HUES64 (cell line): ENCODE results near the gene AJAP1.
"Not testable (repeated sequence)": the region's sequence is repeated elsewhere in the genome, so short reads cannot be mapped to it uniquely, and the experiment has no call there.

Experiments
- H3K27ac ChIP-seq: 2 replicates; pipeline ENCODE4 v1.7.0; 2013; ENCODE audit warnings: low read depth, low read length, inconsistent platforms
- H3K27me3 ChIP-seq: 2 replicates; pipeline ENCODE4 v1.6.1; 2013; ENCODE audit warnings: mild to moderate bottlenecking, low read length; ENCODE audit not compliant: insufficient read depth
- H3K36me3 ChIP-seq: 2 replicates; pipeline ENCODE4 v1.6.1; 2013; ENCODE audit warnings: mild to moderate bottlenecking, low read length; ENCODE audit not compliant: insufficient read depth
- H3K4me1 ChIP-seq: 2 replicates; pipeline ENCODE4 v1.6.1; 2013; ENCODE audit warnings: mild to moderate bottlenecking, low read length, moderate library complexity; ENCODE audit not compliant: insufficient read depth
- H3K4me3 ChIP-seq: 2 replicates; pipeline ENCODE4 v1.5.1; 2013; ENCODE audit warnings: mild to moderate bottlenecking, low read length, moderate library complexity
- H3K9ac ChIP-seq: 2 replicates; pipeline ENCODE4 v1.6.1; 2013; ENCODE audit warnings: mild to moderate bottlenecking, low read depth, low read length
- H3K9me3 ChIP-seq: 2 replicates; pipeline ENCODE4 v1.6.1; 2013; ENCODE audit warnings: low read depth, low read length; ENCODE audit not compliant: insufficient read depth
- WGBS: fragments of 150-250, 120-280 bp; methylation state at CpG from one replicate; pipeline ENCODE4 v1.1.7; 2013; ENCODE audit warnings: missing lambda C conversion rate; 5-methylcytosine and 5-hydroxymethylcytosine counted together

AJAP1 gene

DNA sequence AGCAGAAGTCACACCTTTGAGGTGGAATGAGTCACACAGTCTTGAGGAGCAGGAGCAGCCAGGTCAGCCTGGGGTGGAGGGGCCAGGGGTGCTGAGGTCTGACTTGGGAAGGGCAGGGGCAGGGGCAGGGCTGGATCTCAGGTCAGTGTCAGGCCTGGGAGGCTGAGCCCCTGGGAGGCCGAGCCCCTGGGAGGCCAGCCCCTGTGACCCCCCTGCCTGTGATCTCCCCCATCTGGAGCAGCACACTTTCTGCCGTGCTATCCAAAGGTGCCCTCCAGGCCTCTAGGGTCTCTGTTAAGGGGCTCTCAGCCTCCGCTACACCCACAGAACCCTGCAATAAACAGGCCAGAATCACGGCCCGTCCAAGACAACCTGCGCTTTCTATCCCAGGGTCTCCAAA lies 36.9 kb upstream of the AJAP1 start:
- Histone ChIP-seq H3K9ac (no peak overlapping the region), H3K4me1 (no peaks in the 10 kb centered on the region)
- WGBS: 91% methylated on average over 6 of the region's 6 CpGs

DNA sequence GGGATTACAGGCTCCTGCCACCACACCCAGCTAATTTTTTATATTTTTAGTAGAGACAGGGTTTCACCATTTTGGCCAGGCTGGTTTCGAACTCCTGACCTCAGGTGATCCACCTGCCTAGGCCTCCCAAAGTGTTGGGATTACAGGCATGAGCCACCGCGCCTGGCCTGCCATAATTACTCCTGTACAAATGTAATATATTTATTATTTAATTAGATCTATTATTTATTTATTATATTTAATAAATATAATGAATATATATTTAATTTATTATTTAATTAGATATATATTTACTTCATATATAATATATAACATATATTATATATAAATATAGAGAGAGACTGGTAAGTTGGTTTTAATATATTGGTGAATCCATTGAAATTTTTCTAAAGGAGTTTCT lies 35.6 kb upstream of the AJAP1 start:
- H3K36me3 ChIP-seq, H3K9ac ChIP-seq, H3K4me3 ChIP-seq, H3K27ac ChIP-seq, H3K9me3 ChIP-seq, H3K27me3 ChIP-seq, H3K4me1 ChIP-seq: not testable (repeated sequence)
- 94% methylated on average over 1 of the region's 3 CpGs for WGBS

More for the DNA sequence above, 36.9 kb upstream of the AJAP1 start:
- no peaks in the 10 kb centered on the region for H3K27me3 ChIP-seq
- H3K27ac ChIP-seq: no peak overlapping the region
- no peaks in the 10 kb centered on the region for H3K9me3 ChIP-seq
- no peak overlapping the region for H3K4me3 ChIP-seq
- H3K36me3 ChIP-seq: no peaks in the 10 kb centered on the region

DNA sequence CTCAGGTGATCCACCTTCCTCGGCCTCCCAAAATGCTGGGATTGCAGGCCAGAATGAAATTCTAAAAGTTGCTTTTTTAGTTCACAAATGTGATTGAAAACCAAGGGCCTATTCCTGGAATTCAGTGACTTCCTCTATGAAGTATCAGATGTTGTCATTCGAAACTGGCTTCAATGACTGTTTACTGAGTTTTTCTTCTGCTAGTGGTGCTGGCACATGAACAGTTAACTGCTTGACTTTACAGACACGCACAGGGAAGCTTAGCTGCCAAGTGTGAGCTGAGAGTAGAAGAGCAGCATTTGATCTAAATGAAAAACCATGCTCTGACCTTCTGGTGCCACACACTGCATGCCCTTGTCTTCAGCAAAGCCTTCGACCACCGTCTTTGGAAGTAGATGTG lies 32.8 kb upstream of the AJAP1 start:
- no peaks in the 10 kb centered on the region; the same call in 1 of the 2 replicates for H3K27me3 ChIP-seq
- no peak overlapping the region for H3K27ac ChIP-seq
- no peak overlapping the region for H3K4me3 ChIP-seq
- H3K9me3 ChIP-seq: no peaks in the 10 kb centered on the region
- H3K36me3 ChIP-seq: no peaks in the 10 kb centered on the region
- H3K4me1 ChIP-seq: no peaks in the 10 kb centered on the region
- 82% methylated on average over 5 of the region's 5 CpGs for WGBS
- H3K9ac ChIP-seq: no peak overlapping the region

DNA sequence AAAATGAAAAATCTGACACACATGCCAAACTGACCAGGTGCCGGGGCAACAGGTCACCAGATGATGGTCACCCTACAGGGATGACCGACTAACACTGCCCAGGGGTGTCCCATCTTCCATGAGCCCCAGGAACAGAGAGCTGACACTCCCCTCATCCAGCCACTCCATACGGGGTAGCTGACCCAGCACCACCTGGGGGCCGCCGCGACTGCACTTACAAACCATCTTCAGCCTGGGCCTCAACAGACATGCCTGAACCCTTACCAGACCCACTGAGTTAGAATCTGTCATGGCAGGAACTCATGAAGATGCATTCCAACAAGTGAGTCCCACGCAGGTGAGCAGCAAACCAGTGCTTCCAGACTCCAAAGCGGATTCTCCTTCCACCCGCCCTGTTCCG lies 31.6 kb upstream of the AJAP1 start:
- H3K36me3 ChIP-seq: no peaks in the 10 kb centered on the region
- H3K9me3 ChIP-seq: no peaks in the 10 kb centered on the region
- 96% methylated on average over 10 of the region's 10 CpGs for WGBS
- no peak overlapping the region for H3K4me3 ChIP-seq
- H3K9ac ChIP-seq: no peak overlapping the region
- no peaks in the 10 kb centered on the region for H3K4me1 ChIP-seq
- H3K27me3 ChIP-seq: no peaks in the 10 kb centered on the region; the same call in 1 of the 2 replicates
- no peak overlapping the region for H3K27ac ChIP-seq

DNA sequence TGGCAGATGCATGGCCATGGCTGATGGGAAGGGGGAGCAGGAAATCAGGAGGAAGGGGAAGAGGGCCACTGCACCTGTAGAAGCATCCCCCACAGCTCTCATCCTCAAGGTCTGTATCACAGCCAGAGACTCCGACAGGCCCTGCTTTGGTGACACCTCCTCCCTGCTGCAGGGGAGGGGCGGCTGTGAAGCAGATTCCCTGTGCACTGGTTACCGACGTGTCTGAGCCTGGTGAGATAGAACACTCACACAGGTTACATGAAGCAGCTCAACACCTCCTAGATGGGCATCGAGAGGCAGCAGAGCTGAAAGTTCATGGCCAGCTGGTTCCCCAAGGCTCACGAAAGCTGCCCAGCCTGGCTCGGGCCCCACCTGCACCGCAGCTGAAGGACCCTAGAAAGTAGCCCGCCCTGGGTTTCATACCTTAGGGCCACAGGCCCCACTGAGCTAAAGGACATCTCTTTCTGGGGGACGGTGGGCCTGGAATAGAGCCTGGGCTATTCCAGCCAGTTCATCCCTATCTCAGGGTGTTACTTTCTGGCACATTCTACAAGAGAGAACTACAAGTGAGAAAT lies 30.2 kb upstream of the AJAP1 start:
- no peaks in the 10 kb centered on the region for H3K9me3 ChIP-seq
- H3K4me3 ChIP-seq: no peak overlapping the region
- H3K27ac ChIP-seq: no peak overlapping the region
- no peak overlapping the region for H3K9ac ChIP-seq
- H3K36me3 ChIP-seq: no peaks in the 10 kb centered on the region
- H3K27me3 ChIP-seq: no peaks in the 10 kb centered on the region; the same call in 1 of the 2 replicates
- no peaks in the 10 kb centered on the region for H3K4me1 ChIP-seq
- WGBS: 94% methylated on average over 10 of the region's 10 CpGs

DNA sequence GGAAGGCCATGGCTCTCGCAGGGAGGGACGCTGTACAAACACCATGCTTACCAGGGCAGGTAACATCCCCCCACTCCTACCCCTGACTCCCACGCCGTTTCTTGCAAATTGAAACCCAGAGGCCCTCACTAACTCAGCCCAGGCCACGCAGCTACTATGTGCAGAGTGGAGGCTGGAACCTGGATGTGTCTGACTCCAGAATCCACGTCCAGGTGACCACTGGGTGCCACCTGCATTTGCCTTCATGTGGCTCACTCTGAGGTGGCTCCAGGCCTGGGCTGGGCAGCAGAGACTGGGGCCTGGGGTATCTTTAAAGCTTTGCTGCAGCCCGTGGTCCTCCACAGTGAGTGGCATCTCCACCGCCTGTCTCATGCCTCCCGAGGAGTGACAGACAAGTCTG lies 29.6 kb upstream of the AJAP1 start:
- Histone ChIP-seq H3K9me3 (no peaks in the 10 kb centered on the region), H3K27me3 (no peaks in the 10 kb centered on the region; the same call in 1 of the 2 replicates), H3K9ac (no peak overlapping the region), H3K36me3 (no peaks in the 10 kb centered on the region), H3K4me3 (no peak overlapping the region), H3K4me1 (no peaks in the 10 kb centered on the region), H3K27ac (no peak overlapping the region)
- WGBS: 82% methylated on average over 9 of the region's 9 CpGs

DNA sequence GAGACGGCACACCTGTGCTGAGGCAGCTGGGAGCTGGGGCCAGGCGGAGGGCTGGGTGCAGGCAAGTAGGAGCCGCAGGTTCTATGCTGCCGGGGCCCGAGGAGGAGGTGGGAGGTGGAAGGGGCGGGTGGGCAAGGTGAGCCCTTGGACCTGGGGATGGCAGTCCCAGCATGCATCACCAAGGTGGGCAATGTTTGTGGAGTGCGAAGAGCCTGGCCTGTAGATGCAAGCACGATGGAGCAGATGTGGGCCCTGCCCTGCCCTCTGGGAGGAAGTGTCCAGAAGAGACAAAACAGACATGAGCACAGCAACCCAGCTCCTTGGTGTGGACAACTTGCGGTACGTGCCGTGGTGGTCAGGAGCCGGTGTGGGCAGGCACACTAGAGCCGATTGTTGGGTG lies 28.3 kb upstream of the AJAP1 start:
- Histone ChIP-seq H3K9ac (no peak overlapping the region), H3K4me3 (no peak overlapping the region), H3K36me3 (no peaks in the 10 kb centered on the region), H3K4me1 (no peaks in the 10 kb centered on the region), H3K9me3 (no peaks in the 10 kb centered on the region), H3K27ac (no peak overlapping the region), H3K27me3 (no peaks in the 10 kb centered on the region; the same call in 1 of the 2 replicates)
- WGBS: 96% methylated on average over 13 of the region's 13 CpGs

DNA sequence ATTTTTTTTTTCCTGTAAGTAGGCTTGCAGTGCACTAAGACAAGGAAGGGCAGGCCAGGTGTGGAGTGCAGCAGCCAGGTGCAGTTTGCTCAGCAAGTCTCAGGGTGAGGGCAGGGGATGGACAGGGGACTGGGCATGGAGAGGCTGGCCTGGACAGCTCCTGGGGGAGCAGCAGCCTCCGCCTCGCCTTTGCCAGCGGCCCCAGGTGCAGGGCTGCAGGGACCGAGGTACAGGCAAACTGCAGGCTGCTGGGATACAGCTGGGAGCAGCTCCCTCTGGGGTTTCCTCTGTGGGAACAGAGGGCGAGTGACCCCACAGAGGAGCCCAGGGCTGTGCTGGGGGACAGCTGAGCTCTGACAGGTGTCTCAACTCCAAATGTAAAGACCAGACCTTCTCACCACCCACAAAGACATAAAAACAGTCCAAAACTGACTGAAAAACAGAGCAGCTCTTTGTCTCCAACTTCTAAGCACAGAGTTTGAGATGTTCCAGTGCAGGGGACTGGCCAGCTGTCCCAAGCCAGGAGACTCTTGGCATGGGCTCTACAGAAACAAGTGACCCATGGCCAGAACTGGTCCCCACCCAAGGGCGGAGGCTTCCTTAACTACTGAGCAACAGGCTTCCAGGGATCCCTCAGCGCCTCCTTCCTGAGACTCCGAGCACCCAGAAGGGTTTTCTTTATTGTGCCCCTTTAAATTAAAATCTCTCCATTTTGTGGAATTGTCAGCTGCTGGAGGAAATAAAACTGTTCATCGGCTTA lies 27.7 kb upstream of the AJAP1 start:
- 93% methylated on average over 9 of the region's 9 CpGs for WGBS

DNA sequence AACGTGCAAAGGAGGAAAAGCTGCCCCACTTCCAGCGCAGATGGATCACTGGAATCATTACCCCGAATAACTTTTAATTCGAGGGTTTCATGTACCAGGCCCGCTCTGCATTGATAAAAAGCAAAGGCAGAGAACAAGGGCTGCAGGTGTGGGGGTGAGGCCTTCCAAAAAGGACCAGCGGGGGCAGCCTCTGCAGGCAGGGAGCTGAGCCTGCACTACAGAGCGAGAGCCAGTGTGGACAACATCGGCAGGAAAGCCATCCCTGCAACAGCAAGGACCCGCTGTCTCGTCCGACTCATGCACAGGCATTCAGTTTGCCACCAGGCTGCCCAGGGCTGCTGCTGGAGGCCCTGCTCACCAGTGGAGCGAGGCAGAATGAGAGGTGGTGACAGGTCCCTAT lies 27.1 kb upstream of the AJAP1 start:
- Histone ChIP-seq H3K9me3 (no peaks in the 10 kb centered on the region), H3K9ac (no peak overlapping the region), H3K4me3 (no peak overlapping the region), H3K27ac (no peak overlapping the region), H3K27me3 (no peaks in the 10 kb centered on the region; the same call in 1 of the 2 replicates), H3K4me1 (no peaks in the 10 kb centered on the region), H3K36me3 (no peaks in the 10 kb centered on the region)
- 87% methylated on average over 12 of the region's 12 CpGs for WGBS

More for the DNA sequence above, 27.7 kb upstream of the AJAP1 start:
- H3K4me1 ChIP-seq: no peaks in the 10 kb centered on the region
- H3K27me3 ChIP-seq: no peaks in the 10 kb centered on the region; the same call in 1 of the 2 replicates
- no peaks in the 10 kb centered on the region for H3K36me3 ChIP-seq
- no peak overlapping the region for H3K4me3 ChIP-seq
- H3K9me3 ChIP-seq: no peaks in the 10 kb centered on the region
- no peak overlapping the region for H3K9ac ChIP-seq
- H3K27ac ChIP-seq: no peak overlapping the region

DNA sequence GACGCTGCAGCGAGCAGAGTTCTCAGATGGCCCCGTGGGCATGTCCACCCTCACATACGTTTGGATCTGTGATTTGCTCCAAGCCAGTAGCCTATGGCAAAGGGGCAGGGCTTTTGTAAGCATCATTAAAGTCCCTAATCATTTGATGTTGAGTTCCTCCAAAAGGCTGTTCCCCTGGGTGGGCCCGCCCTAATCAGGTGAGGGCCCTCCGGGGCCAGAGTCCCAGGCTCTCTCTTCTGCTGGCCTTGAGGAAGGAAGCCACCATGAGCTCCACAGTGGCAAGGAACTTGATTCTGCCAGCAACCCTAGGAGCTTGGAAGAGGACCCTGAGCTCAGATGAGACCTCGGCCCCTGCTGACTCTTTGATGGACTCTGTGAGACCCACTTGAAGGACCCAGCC lies 25.4 kb upstream of the AJAP1 start:
- Histone ChIP-seq H3K27ac (no peak overlapping the region), H3K4me3 (no peak overlapping the region), H3K9ac (no peak overlapping the region), H3K9me3 (no peaks in the 10 kb centered on the region), H3K36me3 (no peaks in the 10 kb centered on the region), H3K27me3 (no peaks in the 10 kb centered on the region; the same call in 1 of the 2 replicates), H3K4me1 (no peaks in the 10 kb centered on the region)
- 90% methylated on average over 7 of the region's 7 CpGs for WGBS

DNA sequence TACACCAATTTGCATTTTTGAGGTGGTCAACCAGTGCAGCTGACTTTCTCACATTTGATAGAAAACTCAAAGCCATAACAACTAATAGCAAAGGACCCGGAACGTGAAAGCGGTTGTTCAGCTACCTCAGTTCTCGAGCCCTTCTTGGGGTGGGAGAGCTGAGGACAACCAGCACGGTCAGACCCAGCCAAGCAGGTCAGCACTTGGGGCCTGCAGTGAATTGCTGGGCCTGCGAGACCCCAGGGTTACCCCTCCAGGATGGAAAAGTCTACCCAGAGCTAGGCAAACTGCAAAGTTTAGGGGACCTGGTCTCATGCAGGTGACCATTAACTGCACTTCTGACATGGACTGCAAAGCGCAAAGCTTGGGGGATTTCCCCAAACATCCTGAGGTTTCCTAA lies 23.8 kb upstream of the AJAP1 start:
- 77% methylated on average over 7 of the region's 7 CpGs for WGBS

More for the DNA sequence above, 23.8 kb upstream of the AJAP1 start:
- no peak overlapping the region for H3K27ac ChIP-seq
- no peaks in the 10 kb centered on the region for H3K9me3 ChIP-seq
- H3K27me3 ChIP-seq: no peaks in the 10 kb centered on the region
- H3K9ac ChIP-seq: no peak overlapping the region
- no peak overlapping the region for H3K4me3 ChIP-seq
- H3K4me1 ChIP-seq: no peaks in the 10 kb centered on the region
- no peaks in the 10 kb centered on the region for H3K36me3 ChIP-seq
